Activated CD4-positive, alpha-beta T cell treated with anti-CD3 and anti-CD28 coated beads, Interleukin-2, amount 50 U/mL, for 24 hours (primary cell): Measurements from ENCODE around the gene ZMIZ1.

Experiments used
- DNase-seq, 2 donors: peaks; one replicate each; pipeline ENCODE4 v3.0.0-alpha.2; 2020; ENCODE audit warnings: low read depth in 1 of 2, low spot score in 1 of 2

Gene ZMIZ1, protein sequence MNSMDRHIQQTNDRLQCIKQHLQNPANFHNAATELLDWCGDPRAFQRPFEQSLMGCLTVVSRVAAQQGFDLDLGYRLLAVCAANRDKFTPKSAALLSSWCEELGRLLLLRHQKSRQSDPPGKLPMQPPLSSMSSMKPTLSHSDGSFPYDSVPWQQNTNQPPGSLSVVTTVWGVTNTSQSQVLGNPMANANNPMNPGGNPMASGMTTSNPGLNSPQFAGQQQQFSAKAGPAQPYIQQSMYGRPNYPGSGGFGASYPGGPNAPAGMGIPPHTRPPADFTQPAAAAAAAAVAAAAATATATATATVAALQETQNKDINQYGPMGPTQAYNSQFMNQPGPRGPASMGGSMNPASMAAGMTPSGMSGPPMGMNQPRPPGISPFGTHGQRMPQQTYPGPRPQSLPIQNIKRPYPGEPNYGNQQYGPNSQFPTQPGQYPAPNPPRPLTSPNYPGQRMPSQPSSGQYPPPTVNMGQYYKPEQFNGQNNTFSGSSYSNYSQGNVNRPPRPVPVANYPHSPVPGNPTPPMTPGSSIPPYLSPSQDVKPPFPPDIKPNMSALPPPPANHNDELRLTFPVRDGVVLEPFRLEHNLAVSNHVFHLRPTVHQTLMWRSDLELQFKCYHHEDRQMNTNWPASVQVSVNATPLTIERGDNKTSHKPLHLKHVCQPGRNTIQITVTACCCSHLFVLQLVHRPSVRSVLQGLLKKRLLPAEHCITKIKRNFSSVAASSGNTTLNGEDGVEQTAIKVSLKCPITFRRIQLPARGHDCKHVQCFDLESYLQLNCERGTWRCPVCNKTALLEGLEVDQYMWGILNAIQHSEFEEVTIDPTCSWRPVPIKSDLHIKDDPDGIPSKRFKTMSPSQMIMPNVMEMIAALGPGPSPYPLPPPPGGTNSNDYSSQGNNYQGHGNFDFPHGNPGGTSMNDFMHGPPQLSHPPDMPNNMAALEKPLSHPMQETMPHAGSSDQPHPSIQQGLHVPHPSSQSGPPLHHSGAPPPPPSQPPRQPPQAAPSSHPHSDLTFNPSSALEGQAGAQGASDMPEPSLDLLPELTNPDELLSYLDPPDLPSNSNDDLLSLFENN

DNA sequence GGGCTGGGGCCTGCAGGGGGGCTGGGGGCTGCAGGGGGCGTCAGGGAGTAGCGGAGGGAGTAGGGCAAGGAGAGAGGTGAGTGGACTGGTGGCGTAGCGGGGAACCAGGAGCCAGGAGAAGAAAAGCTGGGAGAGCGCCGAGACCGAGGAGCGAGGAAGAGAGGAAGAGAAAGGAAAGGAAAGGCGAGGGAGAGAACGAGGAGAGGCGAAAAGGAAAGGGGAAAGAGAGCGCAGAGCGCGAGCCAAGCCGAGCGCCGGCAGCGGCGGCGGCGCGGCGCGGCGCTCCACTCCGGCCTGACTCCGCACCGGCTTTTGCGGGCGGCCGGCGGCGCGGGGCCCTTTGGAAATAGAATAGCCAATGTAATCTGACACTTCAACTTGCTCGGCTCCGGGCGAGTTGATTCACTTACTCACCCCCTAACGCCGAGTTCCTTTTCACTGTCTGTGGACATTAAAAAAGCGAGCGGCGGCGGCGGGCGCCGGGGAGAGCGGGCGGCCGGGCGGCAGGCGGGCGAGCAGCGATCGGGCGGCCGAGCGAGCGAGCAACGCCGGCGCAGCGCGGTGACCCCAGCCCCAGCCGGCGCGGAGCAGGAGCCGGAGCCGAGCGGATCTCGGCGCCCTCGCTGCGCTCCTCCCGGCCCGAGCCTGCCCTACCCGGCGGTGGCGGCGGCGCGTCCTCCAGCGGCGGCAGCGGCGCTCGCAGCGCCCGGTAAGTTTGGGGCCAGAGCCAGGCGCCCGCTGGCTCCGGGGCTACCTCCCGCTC is at the start of gene ZMIZ1:
TSS of gene ZMIZ1 (plus strand) at position 405 of the 763 bp plus-strand sequence. CDS start 132,667 bp downstream, outside the sequence.
- DNase-seq = peak; percentile 63 to 72

DNA sequence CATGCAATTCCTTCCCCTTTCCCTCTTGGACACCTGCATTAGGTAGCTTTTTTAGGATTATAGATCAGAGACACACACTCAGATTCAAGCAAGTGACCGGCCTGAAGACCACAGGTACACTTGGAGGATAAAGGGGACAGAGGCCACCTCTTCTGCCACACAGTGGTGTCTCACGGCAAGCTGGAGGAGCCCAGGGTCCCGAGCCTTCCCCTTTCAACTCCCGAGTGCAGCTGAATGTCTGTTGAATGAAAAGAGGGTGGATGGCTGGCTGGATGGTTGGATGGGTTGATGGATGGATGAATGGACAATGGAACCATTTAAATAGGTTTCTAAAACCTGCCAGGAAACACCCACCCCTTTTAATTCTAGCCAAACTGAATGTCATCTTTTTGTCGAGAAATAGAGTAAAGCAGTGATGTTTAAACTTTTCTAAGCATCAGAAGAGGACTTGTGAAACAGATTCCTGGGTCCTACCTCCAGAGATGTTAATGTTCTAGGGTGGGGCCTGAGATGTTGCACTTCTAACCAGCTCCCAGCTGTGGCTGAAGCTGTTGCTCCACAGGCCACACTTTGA is 49.2 kb upstream of the ZMIZ1 start:
- no peak for DNase-seq

DNA sequence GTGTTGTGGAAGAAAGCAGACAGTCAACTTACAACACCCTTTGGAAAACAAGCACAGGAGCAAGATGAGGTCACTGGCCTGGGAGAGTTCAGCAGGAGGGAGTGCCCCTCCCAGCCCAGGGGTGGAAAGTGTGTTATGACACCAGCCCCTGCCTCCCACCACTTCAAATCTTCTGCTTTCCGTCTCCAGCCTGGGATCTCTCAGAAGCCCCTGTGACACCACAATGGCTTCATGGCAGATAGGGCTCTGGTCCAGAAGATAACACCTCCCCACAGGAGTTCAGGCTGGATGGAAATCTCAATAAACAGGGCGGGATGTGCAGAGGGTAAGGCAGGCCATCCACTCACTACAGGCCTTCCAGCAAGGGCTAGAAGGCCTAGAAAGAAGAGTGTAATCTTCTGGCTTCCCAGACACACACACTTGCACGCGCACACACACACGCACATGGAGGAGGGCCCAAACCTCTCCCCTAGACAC is 48.7 kb upstream of the ZMIZ1 start:
- no peak for DNase-seq

DNA sequence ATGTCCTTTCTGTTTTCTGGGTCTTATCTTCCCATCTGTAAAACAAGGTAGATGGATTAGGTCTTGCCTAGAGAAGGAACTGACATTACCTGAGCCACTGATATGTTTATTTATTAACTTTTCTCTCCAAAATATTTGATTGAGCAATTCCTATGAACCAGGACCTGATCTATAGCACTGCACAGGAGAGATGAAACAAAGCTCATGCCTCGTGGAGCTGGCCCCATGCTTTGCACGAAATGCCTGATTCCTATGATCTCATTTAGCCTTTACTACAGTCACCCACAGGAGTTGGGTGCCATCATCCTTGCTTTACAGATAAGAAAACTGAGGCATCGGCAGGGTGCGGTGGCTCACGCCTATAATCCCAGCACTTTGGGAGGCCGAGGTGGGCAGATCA is 48.2 kb upstream of the ZMIZ1 start:
- DNase-seq = no peak

DNA sequence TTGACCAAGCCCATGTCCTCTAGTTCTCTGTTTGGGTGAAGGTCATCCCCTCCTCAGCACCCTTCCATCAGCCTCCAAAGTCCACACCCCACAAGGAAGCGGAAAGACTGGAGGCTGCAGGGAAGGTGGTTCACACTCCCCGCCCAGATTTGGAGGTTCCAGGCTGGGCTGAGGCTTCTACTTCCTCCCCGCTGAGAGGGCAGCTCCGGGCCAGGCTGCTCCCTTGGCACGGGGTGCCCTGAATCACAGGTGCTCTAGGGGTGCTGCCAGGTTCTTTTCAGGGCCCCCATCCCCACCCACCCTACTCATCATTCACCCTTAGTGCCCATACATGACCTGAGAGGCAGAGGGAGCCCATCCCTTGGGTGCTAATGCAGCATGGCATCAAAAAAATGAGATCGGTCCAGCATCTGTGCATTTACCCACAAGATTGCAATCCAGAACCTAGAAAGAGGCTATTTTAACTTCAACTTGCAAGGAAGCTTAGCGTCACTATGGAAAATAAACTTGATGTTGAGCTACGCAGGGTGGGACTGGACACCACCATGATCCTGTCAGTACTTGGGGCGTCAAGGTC is 47.3 kb upstream of the ZMIZ1 start:
- DNase-seq = no peak

DNA sequence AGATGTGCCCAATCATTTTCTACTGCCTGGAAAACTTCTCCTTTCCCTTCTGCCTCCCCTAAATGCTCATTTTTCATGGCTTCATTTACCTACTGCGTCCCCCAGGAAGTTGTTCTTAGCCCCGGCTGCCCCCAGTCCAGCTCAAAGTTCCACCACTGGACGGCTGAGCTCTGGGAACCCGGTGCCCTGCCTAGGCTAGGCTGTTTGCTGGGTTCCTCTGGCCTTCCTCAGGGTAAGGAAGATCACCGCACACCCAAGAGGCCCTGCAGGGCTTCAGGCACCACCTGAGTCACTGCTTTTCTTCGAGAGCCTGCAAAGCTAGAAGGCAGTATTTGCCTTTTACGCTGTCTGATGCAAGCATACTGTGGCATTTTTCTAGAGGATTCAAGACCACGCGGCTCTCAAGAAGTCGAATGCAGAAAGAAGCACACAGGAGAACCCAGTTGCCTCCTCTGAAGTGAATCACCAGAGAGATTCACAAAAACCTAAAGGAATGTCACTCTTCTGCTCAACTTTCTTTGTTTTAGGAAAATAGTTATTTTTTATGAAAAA is 46.7 kb upstream of the ZMIZ1 start:
- no peak for DNase-seq

DNA sequence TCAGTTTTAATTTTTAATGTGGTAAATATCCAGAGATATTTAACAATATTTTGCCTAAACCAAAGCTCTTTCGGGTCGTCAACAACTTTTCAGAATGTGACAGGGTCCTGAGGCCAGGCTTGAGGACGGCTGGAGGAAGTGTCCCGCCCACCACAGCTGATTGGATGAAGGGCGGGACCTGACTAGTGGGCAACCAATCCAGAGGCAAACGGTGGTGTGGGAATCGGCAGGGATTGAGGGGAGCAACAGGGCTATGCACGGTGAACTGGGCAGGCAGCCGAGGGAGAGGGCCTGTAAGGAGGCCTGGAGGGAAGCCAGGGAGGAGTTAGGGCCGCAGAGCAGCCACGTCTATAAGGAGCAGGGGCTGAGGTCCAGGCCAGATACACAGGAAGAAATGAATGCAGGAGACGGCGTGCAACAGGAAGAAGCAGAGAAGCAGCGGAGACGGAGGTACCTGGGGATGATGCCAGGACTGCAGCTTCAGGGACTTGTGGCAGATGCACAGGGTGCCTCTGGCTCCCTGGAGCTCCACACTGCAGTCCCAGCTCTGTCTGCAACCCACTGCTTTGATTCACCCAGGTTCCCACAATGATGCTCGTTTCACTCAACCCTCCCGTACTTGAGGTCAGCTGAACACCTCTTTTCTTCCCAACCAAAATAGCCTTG is 46.1 kb upstream of the ZMIZ1 start:
- no peak for DNase-seq

DNA sequence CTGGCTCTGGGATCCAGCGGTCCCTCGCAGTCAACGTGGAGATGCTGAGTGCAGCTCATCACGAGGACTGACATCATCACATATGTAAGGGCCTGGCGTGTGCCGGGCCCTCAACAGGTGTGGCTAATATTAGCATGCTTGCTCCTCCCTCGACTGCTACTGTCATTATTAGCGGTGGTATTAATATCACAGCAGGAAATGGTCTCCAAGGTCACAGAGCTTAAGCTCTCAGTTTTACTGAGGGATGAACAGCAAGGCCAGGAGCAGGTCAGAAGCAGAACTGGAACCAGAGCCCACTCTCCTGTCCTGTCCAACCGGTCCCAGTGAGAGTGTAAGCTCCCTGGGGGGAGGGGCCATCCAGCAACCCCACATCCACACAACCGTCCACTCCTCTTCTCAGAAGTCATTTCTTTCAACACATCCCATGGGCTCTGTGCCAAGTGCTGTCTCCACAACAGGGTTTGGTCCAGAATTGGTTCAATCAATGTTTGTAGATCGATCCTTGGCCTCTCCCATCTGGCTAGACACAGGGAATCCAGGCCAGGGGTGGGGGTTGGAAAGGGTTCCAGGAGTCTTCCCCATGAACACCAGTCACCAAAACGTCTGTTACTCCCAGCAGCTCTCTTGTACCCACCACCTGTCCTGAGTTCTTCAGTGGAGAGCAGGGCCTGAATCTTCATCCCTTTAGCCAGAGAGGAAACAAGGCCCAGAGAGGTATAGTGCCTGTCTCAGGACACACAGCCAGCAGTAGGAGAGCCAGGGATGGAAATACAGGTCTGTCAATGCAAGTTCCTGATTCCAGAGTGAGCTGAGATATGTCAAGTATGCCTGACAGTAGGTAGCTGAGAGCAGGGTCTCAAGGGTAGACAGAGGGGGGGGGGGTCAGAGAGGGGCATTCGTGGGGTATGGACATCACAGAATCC is 45.3 kb upstream of the ZMIZ1 start:
- no peak for DNase-seq

DNA sequence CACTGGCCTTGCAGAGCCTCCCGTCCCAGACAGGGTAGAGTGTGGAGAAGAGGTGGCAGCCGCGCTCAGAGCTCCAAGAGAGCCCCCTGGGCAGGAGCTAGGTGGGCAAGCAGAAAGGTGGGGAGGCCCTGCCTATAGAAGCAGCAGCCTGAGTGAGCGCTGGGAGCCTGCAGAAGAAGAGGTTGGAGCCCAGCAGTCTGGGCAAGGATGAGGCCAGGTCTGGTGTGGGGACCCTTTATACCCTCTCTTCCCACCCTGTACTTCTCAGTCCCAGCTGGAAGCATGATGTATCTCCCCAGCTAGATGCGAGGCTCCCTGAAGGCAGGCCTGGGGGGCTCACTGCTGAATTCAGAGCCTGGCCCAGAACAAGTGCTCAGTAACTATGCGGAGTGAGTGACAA is 44.5 kb upstream of the ZMIZ1 start:
- DNase-seq = no peak

DNA sequence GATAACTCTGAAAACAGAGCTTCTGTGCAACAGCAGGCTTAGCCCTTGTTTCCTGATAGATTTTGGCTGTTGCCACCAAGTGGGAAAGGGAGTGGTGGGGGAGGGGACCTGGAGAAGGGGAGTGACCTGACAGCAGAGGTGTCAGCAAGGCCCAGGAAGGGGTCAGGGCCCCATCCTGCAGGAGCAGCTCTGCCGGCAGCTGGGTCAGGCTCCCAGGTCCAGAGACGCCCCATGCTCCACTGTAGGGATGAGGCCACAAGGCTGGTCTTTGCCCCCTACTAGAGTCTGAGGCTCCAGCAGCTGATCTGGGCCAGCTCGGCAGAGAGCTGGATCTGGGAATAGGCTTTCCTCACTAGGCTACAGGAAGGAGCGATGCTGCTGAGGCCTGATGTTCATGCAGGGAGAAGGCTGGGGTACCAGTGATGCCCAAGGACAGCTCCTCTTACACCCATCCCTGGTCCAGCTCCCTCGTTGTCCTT is 44.0 kb upstream of the ZMIZ1 start:
- DNase-seq = no peak

DNA sequence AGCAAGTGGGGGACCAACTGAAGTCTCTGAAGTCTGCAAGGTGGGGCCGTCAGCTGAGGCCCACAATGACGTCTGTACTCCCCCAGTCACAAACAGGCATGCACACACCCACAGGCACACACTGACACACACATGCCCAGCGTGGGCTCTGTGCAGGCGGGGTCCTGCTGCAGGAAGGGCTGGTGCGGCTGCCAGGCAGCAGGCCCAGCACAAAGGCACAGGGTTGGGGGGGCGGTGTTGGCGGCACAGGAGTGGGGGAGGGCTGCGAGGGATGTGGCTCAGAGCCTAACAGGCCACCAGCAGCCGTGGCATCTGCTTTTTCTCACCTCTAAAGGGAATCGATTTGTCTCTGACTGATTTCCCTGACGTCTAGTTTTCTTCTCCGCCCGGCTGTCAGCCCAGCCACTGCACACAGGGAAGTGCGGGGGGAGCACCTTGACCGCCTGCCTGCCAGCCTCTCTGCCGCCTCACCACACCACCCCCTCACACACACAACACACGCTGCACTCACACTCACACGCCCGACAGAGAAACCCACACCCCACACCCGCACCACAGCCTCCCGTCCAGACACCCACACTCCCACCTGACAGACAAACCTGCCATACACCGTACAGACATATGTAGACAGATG is 43.5 kb upstream of the ZMIZ1 start:
- DNase-seq = no peak

DNA sequence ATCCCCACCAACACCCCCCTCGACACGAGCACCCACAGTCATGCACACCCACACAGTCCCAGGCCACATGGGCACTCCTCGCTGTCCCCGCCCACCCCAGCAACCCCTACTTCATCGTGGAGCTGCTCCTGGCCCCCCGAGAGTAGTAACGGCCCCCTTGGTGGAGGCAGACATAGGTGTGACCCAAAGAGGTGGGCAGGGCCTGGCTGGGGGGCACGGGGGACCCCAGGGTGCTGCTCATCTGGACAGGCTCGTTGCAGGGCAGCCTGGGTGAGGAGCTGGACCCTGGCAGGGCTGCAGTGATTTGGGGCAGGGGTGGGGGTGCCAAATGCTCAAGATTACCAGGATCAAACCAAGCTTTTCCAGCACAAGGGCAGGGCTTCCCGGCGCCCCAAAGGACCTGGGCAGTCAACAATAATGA is 42.4 kb upstream of the ZMIZ1 start:
- no peak for DNase-seq

DNA sequence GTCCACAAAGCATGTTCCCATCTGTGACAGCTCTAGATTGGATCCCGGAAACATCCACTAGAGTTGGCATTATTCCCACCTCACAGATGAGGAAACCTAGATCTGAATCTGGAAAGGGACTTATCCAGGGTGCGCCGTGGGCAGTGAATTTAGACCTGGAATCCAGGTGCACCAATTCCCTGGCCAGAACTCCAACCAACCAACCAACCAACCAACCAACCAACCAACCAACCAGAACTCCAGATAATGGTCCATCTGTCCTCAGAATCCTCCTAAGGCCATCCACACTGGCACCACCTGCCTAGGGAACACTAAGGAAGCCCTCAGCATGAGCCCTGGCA is 42.0 kb upstream of the ZMIZ1 start:
- DNase-seq = no peak

DNA sequence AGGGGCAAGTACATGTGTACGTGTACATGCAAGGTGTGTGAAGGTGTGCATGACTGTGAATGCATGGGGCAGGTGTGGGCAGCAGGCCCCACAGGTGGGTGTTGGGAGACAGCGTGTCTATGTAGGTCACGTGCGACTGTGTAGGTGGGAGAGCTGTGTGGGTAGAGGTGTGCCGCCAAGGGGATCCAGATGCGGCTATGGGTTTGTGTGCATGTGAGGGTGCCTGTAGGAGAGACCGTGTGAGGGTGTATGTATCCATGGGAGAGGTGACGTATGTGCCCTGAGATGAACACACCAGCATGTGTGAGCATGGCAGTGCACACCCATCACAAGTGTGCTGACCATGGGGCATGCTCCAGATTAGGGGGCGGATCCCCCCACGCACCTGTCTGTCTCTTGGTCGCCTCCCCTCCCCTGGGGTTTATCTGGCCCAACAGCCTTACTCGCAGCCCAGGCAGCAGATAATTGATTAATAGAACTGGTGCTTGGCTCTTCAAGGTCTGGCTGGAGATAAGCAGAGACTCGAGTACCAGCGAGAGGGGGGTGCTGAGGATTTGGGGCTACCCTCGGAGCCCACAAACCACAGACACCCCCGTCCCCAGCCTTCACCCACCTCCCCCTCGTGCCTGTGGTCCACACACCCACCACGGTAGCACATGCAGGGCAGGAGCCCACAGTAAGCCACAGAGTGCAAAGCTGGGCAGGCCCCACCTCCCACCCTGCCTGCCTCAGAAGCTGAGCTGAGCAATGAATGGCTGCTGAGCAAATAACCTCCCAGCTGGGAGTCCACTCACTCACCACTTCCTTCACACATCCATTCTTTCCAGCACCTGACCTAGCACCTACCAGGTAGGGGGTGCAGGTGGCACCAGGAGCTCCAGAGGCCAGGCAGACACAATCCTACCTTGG is 41.4 kb upstream of the ZMIZ1 start:
- no peak for DNase-seq

DNA sequence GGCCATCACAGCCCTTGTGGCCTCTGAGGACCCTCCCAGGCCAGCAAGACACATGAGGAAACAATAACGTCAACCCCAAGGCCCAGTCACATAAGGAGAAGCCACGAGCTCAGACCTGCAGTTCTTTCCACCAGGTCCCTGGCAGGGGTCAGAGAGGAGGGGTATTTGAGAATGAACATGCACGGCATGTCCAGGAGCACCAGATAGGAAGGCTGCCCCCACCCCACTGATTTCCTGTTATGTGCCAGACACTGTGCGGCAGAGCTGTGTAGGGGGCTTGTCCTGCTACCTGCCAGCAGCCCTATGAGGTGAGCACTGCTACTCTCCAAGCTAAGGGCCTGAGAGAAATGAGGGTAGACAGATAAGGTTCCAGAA is 40.7 kb upstream of the ZMIZ1 start:
- DNase-seq = no peak

DNA sequence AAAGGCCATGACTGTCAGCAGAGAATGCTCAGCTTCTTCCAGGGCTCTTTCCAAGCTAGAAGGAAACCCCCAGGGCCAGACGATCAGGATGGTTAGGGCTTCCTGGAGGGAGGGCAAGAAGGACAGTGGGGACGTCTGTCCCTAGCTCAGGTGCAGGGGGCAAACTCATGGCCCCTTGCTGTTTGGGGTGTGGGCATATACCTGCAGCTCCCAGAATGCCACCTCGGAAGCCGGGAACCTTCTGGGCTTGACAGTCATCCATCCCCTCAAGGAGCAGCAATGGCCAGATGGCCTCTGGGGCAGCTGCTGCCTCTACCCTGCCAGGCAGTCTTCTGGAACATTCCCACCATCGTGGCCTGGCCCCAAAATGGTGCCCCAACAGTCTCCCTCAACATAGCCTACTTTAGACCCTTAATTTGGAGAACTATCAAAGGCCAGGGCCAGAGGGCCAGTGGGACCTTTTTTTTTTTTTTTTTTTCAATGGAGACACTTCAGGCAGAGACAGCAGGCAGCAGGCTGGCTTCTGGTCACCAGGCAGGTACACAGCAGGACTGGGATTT is 40.2 kb upstream of the ZMIZ1 start:
- no peak for DNase-seq
